HPDE6-E6E7 (cell line): Measurements from ENCODE around the gene PEX26.
"Not testable (repeated sequence)": the region's sequence is repeated elsewhere in the genome, so short reads cannot be mapped to it uniquely, and the experiment has no call there.

Experiments used
- DNase-seq: peaks from one replicate; pipeline ENCODE4 v3.0.0; 2011; ENCODE audit warnings: missing footprints; ENCODE audit errors: extremely low spot score

The PEX26 gene

GRCh38 chr22:18056807-18057474, 20.8 kb upstream of the PEX26 start:
- DNase-seq, result no peak

DNA sequence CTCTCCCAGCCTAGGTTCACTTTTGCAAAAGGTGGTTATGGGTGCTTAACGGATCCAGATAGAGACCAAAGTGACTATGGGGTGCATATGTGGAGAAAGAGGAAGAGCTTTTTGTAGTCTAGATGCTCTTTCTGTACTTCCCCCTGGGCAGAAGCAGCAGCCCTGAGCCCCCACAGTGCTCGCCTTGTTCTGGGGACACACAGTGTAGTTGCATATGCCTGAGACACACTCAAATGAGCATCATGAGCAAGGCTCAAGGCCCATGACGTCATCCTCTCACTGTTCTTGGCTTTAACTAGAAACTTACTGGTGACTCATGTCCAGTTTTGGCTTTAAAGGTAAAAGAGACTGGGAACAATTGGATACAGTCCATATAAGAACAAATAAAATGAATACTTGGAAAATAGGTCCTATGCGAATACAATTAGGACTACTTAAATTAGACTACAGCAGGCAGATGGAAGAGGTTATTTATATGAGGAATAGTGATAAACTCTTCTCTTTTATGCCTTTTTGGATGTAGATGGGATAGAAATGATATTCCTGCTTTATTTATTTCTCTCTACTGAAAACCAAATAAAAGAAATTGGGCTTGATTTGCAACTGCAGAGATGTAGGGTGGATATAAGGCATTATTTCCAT, 20.1 kb upstream of the PEX26 start:
- DNase-seq, result no peak

GRCh38 chr22:18058371-18059093, 19.3 kb upstream of the PEX26 start:
- DNase-seq, result no peak

DNA sequence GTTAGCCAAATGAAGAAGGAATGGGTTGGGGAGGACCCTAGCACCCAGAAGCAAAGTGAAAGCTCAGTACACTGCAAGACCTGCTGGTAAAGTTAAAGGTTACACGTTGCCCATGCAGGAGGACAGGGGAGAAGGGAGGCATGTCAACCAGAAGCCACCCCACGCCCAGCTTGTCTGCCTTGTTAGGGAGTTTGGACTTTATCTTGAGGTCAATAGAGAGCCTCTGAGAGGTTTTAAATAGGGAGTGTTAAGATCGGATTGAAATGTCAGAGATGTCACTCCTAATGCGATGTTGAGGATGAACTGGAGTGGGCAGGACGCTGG, 18.7 kb upstream of the PEX26 start:
- no peak for DNase-seq

- no peak for DNase-seq
Measured at GRCh38 chr22:18059473-18059872, 18.3 kb upstream of the PEX26 start.

- no peak for DNase-seq
Measured at GRCh38 chr22:18059991-18060390, 17.8 kb upstream of the PEX26 start.

- DNase-seq, result peak; percentile 79
Measured at GRCh38 chr22:18060646-18061620, 16.9 kb upstream of the PEX26 start.

DNA sequence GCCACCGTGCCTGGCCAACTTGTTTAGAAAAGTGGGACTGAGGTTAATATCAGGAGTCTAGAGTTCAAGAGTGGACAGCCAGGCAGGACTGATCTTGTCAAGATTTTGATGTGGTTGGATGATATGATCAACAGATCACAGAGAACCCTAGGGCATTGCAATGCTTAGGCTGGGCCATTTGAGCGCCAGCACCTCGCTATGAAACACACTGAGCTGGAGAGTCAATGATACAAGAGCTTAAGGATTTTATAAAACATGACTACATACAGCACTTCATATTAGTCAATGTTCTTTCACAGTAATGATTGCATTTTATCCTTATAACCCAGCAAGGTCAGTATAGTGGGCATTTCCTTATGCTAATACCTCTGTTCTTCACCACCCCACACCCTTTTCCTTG, 15.4 kb upstream of the PEX26 start:
- no peak for DNase-seq

DNA sequence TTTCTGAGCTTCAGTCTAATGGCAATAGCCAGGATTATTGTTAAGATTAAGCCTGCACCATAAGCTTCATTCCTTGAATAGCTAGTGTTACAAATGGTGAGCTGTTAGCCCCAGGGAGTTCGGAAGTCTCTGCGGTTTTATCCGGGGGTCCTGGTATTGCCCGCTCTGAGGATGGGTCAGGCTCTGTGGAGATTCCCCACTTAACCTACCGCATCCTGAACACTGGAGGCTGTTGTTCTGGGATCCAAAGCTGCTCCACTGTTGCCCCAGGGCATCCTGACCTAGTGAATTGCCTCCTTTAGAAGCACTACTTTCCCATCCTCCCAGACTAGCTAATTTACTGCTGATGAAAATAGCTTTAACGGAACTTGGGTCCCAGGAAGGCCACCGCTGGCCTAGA, 14.5 kb upstream of the PEX26 start:
- DNase-seq, result no peak

DNA sequence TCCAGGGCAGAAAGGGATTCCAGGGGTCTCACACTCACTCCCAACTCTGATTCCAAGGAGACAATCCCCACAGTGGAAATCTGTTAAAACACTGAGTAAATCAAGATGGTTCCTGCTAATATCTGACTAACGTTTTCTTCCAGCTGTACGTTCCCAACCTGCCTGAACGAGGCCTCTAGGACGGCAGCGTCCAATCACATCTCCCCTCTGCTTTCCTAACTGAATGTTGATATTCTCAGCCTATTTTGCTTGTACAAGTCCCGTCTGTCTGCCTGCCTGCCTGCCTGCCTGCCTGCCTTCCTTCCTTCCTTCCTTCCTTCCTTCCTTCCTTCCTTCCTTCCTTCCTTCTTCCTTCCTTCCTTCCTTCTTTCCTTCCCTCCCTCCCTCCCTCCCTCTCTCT, 14.1 kb upstream of the PEX26 start:
- not testable (repeated sequence) for DNase-seq

DNA sequence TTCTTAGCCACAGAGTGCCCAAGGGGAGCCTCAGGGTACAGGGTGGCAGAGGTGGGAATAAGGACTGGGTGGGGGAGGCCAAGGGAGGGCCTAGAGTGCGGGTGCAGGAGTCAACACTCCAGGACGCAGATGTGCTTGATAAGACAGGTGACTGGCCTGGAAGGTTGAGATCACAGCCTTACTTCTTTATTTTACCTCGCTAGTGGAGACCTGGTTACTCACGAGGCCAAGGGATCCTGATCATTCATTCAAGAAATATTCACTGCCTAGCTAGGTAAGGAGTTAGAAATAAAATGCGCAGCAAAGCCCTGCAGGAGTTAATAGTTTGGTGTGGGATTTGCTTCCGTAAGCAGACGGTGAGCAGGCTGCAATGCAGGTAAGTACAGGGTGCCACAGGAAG, 13.2 kb upstream of the PEX26 start:
- no peak for DNase-seq

GRCh38 chr22:18065256-18065655, 12.5 kb upstream of the PEX26 start:
- DNase-seq, result no peak

DNA sequence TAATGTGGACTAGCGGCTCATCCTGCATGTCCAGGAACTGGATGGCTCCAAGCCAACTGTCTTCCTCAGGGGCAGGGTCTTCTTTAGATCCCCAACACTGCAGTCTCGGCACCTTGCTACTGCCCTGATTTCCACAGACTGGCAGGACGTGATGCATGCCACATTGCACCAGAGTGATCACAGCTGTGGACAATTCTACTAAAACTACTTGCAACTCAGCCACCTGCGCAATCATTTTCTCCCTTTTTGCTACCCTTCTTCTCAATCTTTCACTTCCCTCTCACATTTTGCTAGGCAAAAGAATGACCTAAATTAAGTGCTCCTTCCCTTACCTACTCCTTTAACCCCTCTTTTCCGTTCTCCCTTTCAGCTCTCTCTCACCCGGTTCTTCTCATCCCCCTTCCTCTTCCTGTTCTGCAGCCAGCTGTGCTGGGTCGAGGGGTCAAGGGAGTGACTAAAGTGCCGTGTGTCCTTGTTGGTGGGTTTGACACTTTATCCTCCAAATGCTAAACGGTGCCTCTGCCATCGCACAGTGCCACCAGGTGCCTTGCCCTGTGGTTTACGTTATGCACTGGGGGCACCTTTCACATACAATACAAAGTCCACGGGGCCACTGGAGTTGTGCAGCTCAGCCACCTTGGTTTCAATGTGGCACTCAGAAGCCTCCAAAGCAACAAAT, 11.5 kb upstream of the PEX26 start:
- no peak for DNase-seq

DNA sequence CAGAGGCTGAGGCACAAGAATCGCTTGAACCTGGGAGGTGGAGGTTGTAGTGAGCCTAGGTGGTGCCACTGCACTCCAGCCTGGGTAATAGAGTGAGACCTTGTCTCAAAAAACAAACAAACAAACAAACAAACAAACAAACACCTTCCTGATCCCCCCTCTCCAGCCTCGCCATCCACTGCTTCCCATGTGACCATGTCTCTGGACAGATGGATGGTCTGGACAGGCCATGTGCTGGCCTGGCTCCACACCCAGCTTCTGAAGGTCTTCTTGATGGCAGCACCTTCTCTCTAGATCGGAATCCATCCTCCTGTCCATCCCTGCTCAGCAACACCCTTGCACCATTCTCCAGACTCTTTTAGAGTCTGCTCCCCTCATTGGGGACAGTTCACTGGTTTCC, 10.7 kb upstream of the PEX26 start:
- no peak for DNase-seq

GRCh38 chr22:18067548-18068341, 10.0 kb upstream of the PEX26 start:
- DNase-seq, result no peak

DNA sequence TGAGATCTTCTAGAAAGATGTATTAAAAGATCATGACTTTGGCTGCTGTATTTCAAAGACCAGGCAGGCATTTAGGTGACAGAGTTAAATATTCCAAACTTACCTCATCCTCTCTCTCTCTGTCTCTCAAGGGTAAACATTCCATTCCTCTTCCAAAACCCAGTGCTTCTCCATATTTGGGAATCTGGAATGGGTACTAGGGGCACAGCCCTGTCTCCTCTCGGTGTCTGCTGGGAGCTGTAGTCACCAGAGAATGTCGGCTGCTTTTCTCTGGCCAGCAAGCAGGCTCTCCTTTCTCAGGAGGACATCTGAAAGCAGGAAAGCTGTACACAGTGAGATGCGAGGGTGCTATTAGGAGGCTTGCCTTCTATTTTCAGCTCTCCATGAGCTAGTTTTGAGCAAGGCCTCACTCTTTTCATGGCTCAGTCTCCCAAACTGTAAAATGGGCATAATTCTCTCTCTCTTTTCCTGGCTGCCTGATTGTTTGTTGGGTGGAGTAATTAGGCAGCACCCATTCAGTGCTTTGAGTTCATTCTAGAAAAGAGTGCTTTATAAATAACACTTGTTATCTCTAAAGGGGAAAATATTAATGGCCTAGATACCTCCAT, 9.3 kb upstream of the PEX26 start:
- DNase-seq, result no peak

DNA sequence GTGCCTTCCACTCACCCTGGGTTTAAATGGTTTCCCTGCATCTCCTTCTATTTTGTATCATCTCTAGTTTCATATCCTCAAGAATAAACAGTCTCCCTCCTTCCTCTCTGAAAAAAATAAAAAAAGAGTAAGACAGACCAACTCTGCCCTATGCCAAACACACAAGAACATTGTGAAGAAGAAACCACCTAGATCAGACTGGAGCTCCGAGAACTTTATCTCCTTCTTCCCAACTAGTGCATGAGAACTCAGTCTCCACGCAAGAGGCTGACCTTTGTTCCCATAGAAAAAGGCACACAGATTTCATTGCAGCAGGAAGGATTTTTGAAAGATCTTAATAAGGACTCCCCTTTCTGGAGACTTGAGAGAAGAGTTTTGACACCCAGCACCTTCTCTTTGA, 8.7 kb upstream of the PEX26 start:
- DNase-seq, result no peak

- no peak for DNase-seq
Measured at GRCh38 chr22:18070041-18070440, 7.7 kb upstream of the PEX26 start.

DNA sequence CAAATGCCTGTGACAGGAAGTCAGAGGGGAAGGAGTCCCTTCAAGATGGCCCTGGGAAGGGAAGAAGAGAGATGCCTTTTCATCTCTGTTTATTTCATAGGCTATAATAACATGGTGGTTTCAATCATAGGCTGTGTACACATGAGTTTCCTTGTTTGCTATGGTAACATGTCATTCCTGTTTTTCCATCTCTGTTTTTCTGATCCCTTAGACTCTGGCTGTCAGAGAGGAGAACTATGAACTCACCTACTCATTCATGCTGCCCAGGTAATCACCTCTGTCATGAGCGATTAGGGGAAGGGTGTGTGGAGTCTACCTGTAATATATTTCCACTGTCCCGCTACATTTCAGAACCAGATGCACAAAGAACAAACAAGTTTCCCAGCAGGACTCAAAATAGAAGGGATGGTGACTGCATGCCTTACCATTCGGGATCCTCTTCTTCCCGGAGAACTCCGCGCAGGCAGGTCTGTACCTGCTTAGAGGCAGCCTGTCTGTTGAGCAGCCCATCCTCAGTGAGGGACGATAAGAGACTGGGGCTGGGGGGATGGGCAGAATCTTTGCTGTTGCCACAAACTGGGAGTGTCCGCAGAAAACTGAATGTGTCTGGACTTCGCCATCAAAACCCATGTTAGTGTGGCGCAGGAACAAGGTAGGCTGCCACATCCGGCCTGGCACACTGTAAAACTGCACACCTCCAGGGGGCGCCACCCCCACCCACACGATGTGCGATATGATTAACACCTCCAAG, 7.1 kb upstream of the PEX26 start:
- DNase-seq, result peak; percentile 80
